HG02798 (cell line): Measurements from ENCODE around the gene ARL4C.
"Not testable (repeated sequence)": the region's sequence is repeated elsewhere in the genome, so short reads cannot be mapped to it uniquely, and the experiment has no call there.

Source experiments
- ATAC-seq: cut with Tn5 transposase; IDR thresholded peaks from one replicate; pipeline ENCODE4 v1.9.1; 2021; ENCODE audit warnings: mild to moderate bottlenecking; ENCODE audit not compliant: unreplicated experiment, poor library complexity

The ARL4C gene

GRCh38 chr2:234479465-234479864 lies 17.4 kb downstream of the ARL4C start:
- no peak for ATAC-seq

GRCh38 chr2:234478121-234478858 lies 18.6 kb downstream of the ARL4C start:
- no peak for ATAC-seq

- no peak for ATAC-seq
These were observed 20.1 kb downstream of the ARL4C start for GRCh38 chr2:234476766-234477165.

- ATAC-seq: no peak
These were observed 22.2 kb downstream of the ARL4C start for GRCh38 chr2:234474654-234475053.

DNA sequence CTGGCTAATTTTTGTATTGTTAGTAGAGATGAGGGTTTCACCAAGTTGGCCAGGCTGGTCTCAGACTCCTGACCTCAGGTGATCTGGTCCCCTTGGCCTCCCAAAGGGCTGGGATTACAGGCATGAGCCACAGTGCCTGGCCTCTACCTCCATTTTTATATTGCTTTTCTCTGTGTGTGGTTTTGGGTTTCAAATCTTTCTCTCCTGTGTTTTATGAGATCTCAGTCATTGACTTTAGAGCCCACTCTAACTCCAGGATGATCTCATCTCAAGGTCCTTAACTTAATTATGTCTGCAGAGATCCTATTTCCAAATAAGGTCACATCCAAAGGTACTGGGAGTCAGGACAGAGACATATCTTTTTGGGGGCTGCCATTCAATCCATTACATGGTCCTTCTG lies 24.7 kb downstream of the ARL4C start:
- ATAC-seq: no peak

GRCh38 chr2:234469972-234470371 lies 26.9 kb downstream of the ARL4C start:
- no peak for ATAC-seq

- ATAC-seq: no peak
These were observed 27.5 kb downstream of the ARL4C start for GRCh38 chr2:234469251-234469845.

DNA sequence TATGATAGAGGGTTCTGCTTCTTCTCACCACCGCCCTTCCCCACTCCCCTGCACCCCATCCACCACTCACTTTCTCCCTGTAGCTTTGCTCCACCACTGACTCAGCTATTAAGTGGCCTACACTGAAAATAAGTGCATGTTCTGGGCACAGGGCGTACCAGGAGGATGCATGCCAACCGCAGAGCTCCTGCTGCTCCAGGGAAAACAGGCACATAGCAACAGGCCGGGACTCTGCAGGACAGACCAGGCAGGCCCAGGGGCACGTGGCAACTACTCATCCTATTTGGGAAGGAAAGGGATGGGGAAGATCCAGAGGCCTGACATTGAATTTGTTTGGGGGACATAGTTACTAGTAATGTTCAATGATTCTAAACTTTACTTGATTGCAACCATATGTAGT lies 28.4 kb downstream of the ARL4C start:
- no peak for ATAC-seq

- no peak for ATAC-seq
These were observed 29.6 kb downstream of the ARL4C start for GRCh38 chr2:234467289-234467688.

DNA sequence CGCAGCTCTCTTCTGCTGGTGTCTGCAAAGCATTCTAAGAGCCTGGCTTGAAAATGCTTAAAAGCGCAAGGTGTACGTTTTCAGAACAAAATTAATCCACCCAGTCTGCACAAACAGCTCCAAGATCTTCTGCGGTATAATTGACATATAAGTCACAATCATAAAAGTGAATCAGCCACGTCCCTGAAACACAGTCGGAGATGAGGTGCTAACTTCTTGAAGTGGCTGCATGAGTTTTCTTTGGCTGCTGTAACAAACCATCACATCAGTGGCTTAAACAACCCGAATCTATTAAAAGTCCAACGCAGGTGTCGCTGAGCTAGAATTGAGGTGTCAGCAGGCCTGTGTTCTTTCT lies 32.6 kb downstream of the ARL4C start:
- no peak for ATAC-seq

DNA sequence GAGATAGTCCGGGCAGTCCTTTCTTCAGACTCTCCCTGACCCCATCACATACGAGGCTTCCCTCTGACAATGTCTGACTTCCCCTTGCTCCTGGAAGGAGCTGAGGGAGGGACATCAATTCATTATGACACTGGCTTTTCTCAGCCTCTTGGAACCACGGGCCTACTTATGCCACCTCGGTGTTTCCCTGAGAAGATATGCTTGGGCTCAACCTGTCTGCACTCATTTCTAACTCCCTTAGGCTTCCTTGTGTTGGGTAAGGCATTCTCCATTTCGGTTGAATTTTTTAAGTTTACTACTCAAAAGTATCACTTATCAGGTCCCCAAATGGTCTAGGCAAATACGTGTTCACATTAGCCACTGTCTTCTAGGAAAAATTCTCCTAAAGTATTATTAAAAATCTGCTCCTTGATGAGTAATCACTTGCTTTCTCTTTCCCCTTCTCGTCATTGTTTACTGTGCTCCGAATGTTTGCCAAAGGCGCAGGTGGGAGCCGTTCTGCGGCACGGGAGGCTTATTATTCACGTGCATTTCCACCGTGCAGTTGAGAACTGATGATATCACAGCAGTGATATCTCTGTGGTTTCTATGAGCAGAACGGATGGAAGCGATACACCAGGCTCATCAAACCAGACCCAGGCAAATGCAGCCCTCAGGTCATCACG lies 33.1 kb downstream of the ARL4C start:
- ATAC-seq: no peak

DNA sequence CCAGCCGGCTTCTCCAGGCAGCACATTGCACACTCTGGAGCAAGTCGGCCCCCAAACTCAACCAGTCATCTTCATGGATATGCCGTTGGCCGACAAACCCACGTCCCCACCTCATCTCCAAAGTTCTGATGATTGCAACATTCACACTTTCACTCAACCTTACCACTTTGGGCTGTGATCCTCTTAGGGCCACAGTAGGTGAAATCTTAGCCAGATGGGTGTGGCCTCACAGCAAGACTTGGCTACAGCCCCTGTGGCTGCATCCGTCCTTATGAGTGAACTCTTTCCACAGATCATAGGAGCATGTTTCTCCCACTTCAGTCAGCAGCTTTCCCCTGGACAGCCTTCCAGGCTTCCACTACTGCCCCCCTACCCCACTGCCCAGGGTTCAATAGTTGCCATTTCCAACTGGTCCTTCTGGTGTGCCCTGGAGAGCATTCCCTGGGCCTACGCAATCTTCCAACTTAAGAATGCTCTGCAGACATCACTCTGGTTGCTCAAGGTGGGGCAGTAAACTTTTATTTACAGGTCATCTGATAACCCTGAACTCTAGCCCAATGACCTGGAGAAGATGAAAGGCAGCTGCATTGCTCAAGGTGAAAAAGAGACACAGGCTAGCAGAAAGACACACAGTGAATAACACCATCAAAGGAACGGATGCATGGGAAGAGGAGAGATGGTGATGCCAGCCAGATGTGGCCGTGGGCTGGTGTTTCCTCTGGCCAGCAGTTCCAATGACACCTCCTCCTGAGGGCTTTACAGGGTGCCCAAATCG lies 34.5 kb downstream of the ARL4C start:
- ATAC-seq: no peak

DNA sequence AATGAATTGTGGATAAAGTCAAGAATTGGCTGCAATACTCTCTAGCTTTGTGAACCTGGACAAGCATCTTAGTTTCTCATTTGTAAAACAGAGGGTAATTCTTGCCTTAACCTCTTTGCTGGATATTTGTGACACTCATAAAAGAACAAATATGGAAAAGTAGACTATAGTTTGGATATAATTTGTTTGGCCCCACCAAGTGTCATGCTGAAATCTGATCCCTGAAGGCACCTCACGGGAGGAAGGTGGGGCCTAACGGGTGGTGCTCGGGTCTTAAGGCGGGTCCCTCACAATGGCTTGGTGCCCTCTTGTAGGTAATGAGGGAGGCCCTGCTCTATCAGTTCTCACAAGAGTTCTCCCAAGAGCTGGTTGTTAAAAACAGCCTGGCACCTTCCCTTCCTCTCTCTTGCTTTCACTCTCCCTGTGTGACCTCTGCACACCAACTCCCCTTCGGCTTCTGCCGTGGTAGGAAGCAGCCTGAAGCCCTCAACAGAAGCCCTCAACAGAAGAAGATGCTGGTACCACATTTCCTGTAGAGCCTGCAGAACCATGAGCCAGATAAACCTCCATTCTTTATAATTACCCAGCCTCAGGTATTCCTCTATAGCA lies 37.4 kb downstream of the ARL4C start:
- no peak for ATAC-seq

DNA sequence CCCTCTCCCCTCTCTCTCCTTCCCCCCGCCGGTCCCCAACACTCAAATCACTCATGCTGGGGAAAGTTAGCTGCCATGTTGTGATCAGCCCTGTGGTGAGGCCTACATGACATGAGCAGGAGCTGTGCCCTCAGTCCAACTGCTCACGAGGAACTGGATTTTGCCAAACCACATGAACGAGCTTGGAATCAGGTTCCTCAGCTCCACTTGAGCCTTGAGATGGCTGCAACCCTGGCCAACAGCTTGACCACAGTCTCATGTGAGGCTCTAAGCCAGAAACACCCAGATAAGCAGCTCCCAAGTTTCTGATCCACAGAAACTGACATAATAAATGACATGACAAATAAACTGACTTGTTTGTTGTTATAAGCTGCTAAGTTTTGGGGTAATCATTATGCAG lies 38.4 kb downstream of the ARL4C start:
- ATAC-seq: no peak

- ATAC-seq: no peak
These were observed 39.5 kb downstream of the ARL4C start for GRCh38 chr2:234457421-234457820.

DNA sequence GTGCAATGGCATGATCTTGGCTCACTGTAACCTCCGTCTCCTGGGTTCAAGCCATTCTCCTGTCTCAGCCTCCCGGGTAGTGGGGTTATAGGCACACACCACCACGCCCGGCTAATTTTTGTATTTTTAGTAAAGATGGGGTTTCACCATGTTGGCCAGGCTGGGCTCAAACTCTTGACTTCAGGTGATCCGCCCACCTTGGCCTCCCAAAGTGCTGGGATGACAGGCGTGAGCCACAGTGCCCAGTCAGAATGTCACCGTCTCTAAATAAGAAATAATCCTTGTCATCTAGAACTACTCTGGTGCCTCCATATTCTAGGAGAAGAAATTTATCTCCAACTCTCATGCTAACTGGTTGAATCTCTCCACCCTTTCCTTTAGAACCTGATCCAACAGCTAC lies 41.6 kb downstream of the ARL4C start:
- ATAC-seq: not testable (repeated sequence)

- no peak for ATAC-seq
These were observed 42.4 kb downstream of the ARL4C start for GRCh38 chr2:234454433-234454832.

DNA sequence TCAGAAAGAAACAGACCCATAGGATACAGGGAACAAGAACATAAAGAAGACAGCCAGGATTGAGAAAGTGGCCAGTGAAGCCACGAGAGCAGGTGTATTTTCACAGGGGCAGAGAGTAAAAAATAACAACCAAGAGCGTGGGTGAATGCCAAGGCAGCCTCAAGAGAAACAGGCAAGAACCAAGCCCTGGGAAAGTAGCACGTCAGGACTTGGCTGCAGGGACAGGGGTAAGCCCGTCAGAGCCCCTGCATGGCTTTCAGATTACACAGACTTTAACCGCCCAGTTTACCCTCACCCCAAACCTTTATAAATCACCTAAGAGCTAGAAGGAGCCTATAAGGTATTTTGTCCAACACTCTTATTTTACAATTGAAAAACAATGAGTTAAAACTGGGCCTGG lies 43.7 kb downstream of the ARL4C start:
- no peak for ATAC-seq

- no peak for ATAC-seq
These were observed 44.8 kb downstream of the ARL4C start for GRCh38 chr2:234451852-234452625.

- no peak for ATAC-seq
These were observed 45.6 kb downstream of the ARL4C start for GRCh38 chr2:234451242-234451641.
